D721Med (cell line): ENCODE results near the gene IFNG.

Experiments used
- DNase-seq: peaks from one replicate; pipeline ENCODE4 v3.0.0; 2011; ENCODE audit warnings: low spot score; ENCODE audit not compliant: insufficient read length
- FAIRE-seq: peaks from 2 replicates; lab custom pipeline; 2011; peaks lifted over from hg19 to GRCh38; lab: Jason Lieb, UNC
- CTCF ChIP-seq: IDR thresholded peaks from 2 replicates; pipeline ENCODE4 v1.5.1; 2012; ENCODE audit warnings: mild to moderate bottlenecking, control low read depth; ENCODE audit not compliant: insufficient read depth; ENCODE audit errors: missing control alignments

The IFNG gene

GRCh38 chr12:68156636-68157035, 2.9 kb downstream of the IFNG start:
- no peak for DNase-seq
- no peak for FAIRE-seq
- no peak for TF ChIP-seq CTCF

DNA sequence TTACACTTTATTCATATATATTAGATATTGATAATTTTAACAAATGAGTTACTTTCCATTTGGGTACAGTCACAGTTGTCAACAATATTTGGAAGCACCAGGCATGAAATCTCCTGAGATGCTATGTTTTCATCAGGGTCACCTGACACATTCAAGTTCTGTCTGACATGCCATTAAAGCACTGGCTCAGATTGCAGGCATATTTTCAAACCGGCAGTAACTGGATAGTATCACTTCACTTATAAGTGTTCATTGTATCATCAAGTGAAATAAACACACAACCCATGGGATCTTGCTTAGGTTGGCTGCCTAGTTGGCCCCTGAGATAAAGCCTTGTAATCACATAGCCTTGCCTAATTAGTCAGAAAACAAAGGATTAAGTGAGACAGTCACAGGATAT, 4.8 kb downstream of the IFNG start:
- no peak for TF ChIP-seq CTCF
- FAIRE-seq (no peak), DNase-seq (no peak)

- no peak for DNase-seq
- no peak for TF ChIP-seq CTCF
- no peak for FAIRE-seq
These were observed 11.1 kb downstream of the IFNG start for GRCh38 chr12:68148261-68148951.

GRCh38 chr12:68140556-68140955, 19.0 kb downstream of the IFNG start:
- no peak for TF ChIP-seq CTCF
- FAIRE-seq: peak; percentile 97
- peak; percentile 24 for DNase-seq

GRCh38 chr12:68139941-68140340, 19.6 kb downstream of the IFNG start:
- no peak for TF ChIP-seq CTCF
- FAIRE-seq: no peak
- DNase-seq: no peak

DNA sequence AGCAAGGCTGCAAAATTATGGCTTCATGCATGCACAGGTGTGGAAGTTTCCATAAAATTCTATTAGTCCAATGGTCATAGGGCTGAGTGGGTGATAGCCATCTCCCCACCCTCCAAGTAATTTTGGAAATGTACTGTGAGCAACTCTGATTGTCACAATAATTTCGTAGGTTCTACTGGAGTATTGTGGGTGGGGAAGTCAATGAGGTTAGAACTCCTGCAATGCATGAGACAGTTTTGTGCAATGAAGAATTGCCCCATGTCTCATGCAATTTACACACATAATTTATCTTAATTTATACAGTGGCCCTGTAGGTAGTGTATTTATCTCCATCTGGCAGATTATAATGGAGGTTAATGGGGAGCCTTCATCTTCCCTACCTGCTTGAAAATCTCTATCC, 20.5 kb downstream of the IFNG start:
- FAIRE-seq (no peak), DNase-seq (no peak)
- TF ChIP-seq CTCF: no peak

GRCh38 chr12:68138480-68138879, 21.1 kb downstream of the IFNG start:
- no peak for TF ChIP-seq CTCF
- DNase-seq: no peak
- no peak for FAIRE-seq
